CD14-positive monocyte (primary cell): Measurements from ENCODE around the gene VOPP1. TPM values are rescaled to one million over a fixed set of nuclear protein-coding genes. Genes with fewer than 3 reads are reported as not detected.

Experiments used
- DNase-seq, 3 donors: peaks; one replicate each; pipeline ENCODE4 v3.0.0-alpha.2; 2011 to 2022
- H2AFZ ChIP-seq: 2 replicates; pipeline ENCODE4 v1.6.0; 2012; ENCODE audit warnings: mild to moderate bottlenecking, low read depth, low read length, inconsistent platforms; ENCODE audit not compliant: insufficient read depth, poor library complexity, severe bottlenecking
- H3K27ac ChIP-seq, 2 donors: 1 replicate in 1 of 2; 2 replicates in 1 of 2; pipeline ENCODE4 v1.5.1; 2012 to 2013; ENCODE audit warnings: low read length in 2 of 2, control low read depth in 1 of 2, inconsistent platforms in 1 of 2, low read depth in 1 of 2, mild to moderate bottlenecking in 1 of 2
- H3K27me3 ChIP-seq, 2 donors: one replicate each; pipeline versions ENCODE4 v1.6.0 to v1.6.1; 2011 to 2013; ENCODE audit warnings: low read length in 2 of 2; ENCODE audit not compliant: control insufficient read depth in 2 of 2, insufficient read depth in 2 of 2
- H3K36me3 ChIP-seq, 2 donors: replicated peaks in 1 of 2; 1 replicate in 1 of 2; 2 replicates in 1 of 2; pipeline versions ENCODE4 v1.5.1 to v1.6.1; 2012 to 2013; ENCODE audit warnings: low read length in 2 of 2, control low read depth in 1 of 2, inconsistent platforms in 1 of 2, mild to moderate bottlenecking in 1 of 2; ENCODE audit not compliant: insufficient read depth in 2 of 2, control insufficient read depth in 1 of 2
- H3K4me1 ChIP-seq, 2 donors: 1 replicate in 1 of 2; 2 replicates in 1 of 2; pipeline versions ENCODE4 v1.5.1 to v1.6.1; 2012 to 2013; ENCODE audit warnings: low read length in 2 of 2, control low read depth in 1 of 2, inconsistent platforms in 1 of 2, mild to moderate bottlenecking in 1 of 2, moderate library complexity in 1 of 2; ENCODE audit not compliant: insufficient read depth in 2 of 2, control insufficient read depth in 1 of 2
- H3K4me2 ChIP-seq: replicated peaks from 2 replicates; pipeline ENCODE3; 2012; ENCODE audit warnings: low read length, moderate library complexity, mild to moderate bottlenecking; ENCODE audit not compliant: poor library complexity, severe bottlenecking; ENCODE audit errors: extremely low read depth
- H3K4me3 ChIP-seq, 3 experiments: fragments of 200-600 bp in 1 of 3; sonication (generic) in 1 of 3; replicated peaks in 1 of 3; 1 replicate in 2 of 3; 2 replicates in 1 of 3; pipeline ENCODE4 v1.5.1; 2011 to 2013; ENCODE audit warnings: low read length in 3 of 3, mild to moderate bottlenecking in 3 of 3, control low read depth in 2 of 3, low read depth in 2 of 3, inconsistent platforms in 1 of 3, moderate library complexity in 1 of 3
- H3K79me2 ChIP-seq: 2 replicates; pipeline ENCODE4 v1.6.0; 2012; ENCODE audit warnings: mild to moderate bottlenecking, control low read depth, inconsistent platforms, low read length, moderate library complexity; ENCODE audit not compliant: insufficient read depth
- H3K9ac ChIP-seq: 2 replicates; pipeline ENCODE4 v1.6.0; 2017; ENCODE audit warnings: low read length, mild to moderate bottlenecking; ENCODE audit not compliant: insufficient read depth, poor library complexity, severe bottlenecking
- H3K9me3 ChIP-seq, 2 donors: replicated peaks in 1 of 2; 1 replicate in 1 of 2; 2 replicates in 1 of 2; pipeline versions ENCODE4 v1.5.1 to v1.6.1; 2012 to 2013; ENCODE audit warnings: low read length in 2 of 2, control low read depth in 1 of 2; ENCODE audit not compliant: control insufficient read depth in 1 of 2, insufficient read depth in 1 of 2
- H4K20me1 ChIP-seq: 2 replicates; pipeline ENCODE4 v1.6.0; 2012; ENCODE audit warnings: mild to moderate bottlenecking, low read length, control low read depth, moderate library complexity; ENCODE audit not compliant: insufficient read depth
- H3K27ac Mint-ChIP-seq, 7 donors: one replicate each; pipeline ENCODE4 v1.8.0; 2020; ENCODE audit warnings: mild to moderate bottlenecking in 7 of 7, mixed read lengths in 7 of 7, moderate library complexity in 6 of 7, inconsistent platforms in 2 of 7
- H3K27me3 Mint-ChIP-seq, 3 donors: one replicate each; pipeline ENCODE4 v1.8.0; 2021 to 2022; ENCODE audit warnings: low read depth in 3 of 3, mild to moderate bottlenecking in 3 of 3, mixed read lengths in 3 of 3, moderate library complexity in 3 of 3, inconsistent platforms in 1 of 3
- H3K36me3 Mint-ChIP-seq, 2 donors: one replicate each; pipeline ENCODE4 v1.8.0; 2020; ENCODE audit warnings: mixed read lengths in 2 of 2, inconsistent platforms in 1 of 2, mild to moderate bottlenecking in 1 of 2
- H3K4me1 Mint-ChIP-seq: one replicate; pipeline ENCODE4 v1.8.0; 2020; ENCODE audit warnings: mild to moderate bottlenecking, mixed read lengths
- H3K4me3 Mint-ChIP-seq, 2 donors: one replicate each; pipeline ENCODE4 v1.8.0; 2020; ENCODE audit warnings: mild to moderate bottlenecking in 2 of 2, mixed read lengths in 2 of 2, moderate library complexity in 1 of 2
- H3K9me3 Mint-ChIP-seq, 7 donors: one replicate each; pipeline ENCODE4 v1.8.0; 2020 to 2022; ENCODE audit warnings: mixed read lengths in 7 of 7, mild to moderate bottlenecking in 6 of 7, moderate library complexity in 6 of 7, inconsistent platforms in 2 of 7
- WGBS: methylation state at CpG from one replicate; pipeline ENCODE4 v1.1.5; 2013; ENCODE audit warnings: missing lambda C conversion rate; ENCODE audit not compliant: insufficient coverage; 5-methylcytosine and 5-hydroxymethylcytosine counted together
- intact Hi-C, 2 donors: fragments of 100-400 bp; cut with micrococcal nuclease; formaldehyde crosslinking; loops; one replicate each; pipeline versions ENCODE4 v1.15.0 to v1.15.1; 2023
- polyA plus RNA-seq, 3 donors: library from polyadenylated mRNA; depleted of rRNA in 1 of 3; unstranded in 2 of 3; stranded (reverse) in 1 of 3; fragments of 300-500 nt in 2 of 3; fragments of >200 nt in 1 of 3; fragmentation: Illumina TruSeq in 2 of 3; gene quantifications; 1 replicate in 2 of 3; 2 replicates in 1 of 3; pipeline ENCODE4 v1.2.3, GENCODE V29; 2012 to 2021
- TF ChIP-seq, protein P1 (sequence below): fragments of 200-600 bp; IDR thresholded peaks from one replicate; pipeline ENCODE4 v1.8.0; 2022; ENCODE audit warnings: antibody characterized with exemption, mild to moderate bottlenecking

VOPP1 gene
- polyA plus RNA-seq, 3 donors: 16.7 to 22.1 (median 18.0) TPM

DNA sequence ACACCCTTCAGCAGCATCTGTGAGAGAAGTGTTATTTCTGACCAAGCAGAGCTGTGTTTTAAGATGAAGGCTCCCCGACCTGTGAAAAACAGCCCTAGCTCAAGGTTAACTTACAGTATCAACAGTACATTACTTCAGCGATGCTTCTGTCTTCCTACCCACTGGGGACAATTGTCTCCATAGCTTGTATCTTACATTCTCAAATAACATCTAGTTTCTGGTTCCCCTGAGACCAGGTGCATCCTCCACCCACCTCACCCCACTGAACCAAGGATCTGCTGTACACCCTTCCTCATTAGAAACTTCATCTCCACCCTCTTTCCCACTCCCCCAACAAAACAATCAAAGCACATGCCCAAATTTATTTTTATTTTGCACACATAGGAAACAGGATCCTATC lies 102.0 kb downstream of the VOPP1 start:
- Histone ChIP-seq H3K27ac (no peak overlapping the region), H3K27me3 (no peaks in the 10 kb centered on the region), H3K4me2 (no peak overlapping the region), H3K4me3 (no peak overlapping the region), H3K9ac (no peak overlapping the region), H4K20me1 (peaks cover 3% of the 10 kb centered on the region), H3K4me1 (no peaks in the 10 kb centered on the region), H2AFZ (no peak overlapping the region), H3K36me3 (peaks cover 4 to 28% of the 10 kb centered on the region in 2 donors), H3K9me3 (no peaks in the 10 kb centered on the region), H3K79me2 (no peaks in the 10 kb centered on the region)
- H3K27me3 Mint-ChIP-seq: no peaks in the 10 kb centered on the region
- intact Hi-C loops: no loop called here
- no peak overlapping the region for H3K4me3 Mint-ChIP-seq
- peak overlapping the region in 2 of 7 donors; percentile 42 to 50 for H3K27ac Mint-ChIP-seq
- peaks cover 38 to 49% of the 10 kb centered on the region in 2 donors for H3K36me3 Mint-ChIP-seq
- H3K4me1 Mint-ChIP-seq: no peaks in the 10 kb centered on the region
- WGBS: 100% methylated on average over 1 of the region's 2 CpGs
- H3K9me3 Mint-ChIP-seq: peaks cover 2 to 11% (median 2%) of the 10 kb centered on the region in 7 donors
- TF ChIP-seq, protein P1, sequence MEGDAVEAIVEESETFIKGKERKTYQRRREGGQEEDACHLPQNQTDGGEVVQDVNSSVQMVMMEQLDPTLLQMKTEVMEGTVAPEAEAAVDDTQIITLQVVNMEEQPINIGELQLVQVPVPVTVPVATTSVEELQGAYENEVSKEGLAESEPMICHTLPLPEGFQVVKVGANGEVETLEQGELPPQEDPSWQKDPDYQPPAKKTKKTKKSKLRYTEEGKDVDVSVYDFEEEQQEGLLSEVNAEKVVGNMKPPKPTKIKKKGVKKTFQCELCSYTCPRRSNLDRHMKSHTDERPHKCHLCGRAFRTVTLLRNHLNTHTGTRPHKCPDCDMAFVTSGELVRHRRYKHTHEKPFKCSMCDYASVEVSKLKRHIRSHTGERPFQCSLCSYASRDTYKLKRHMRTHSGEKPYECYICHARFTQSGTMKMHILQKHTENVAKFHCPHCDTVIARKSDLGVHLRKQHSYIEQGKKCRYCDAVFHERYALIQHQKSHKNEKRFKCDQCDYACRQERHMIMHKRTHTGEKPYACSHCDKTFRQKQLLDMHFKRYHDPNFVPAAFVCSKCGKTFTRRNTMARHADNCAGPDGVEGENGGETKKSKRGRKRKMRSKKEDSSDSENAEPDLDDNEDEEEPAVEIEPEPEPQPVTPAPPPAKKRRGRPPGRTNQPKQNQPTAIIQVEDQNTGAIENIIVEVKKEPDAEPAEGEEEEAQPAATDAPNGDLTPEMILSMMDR: no peak
- no peak for DNase-seq

DNA sequence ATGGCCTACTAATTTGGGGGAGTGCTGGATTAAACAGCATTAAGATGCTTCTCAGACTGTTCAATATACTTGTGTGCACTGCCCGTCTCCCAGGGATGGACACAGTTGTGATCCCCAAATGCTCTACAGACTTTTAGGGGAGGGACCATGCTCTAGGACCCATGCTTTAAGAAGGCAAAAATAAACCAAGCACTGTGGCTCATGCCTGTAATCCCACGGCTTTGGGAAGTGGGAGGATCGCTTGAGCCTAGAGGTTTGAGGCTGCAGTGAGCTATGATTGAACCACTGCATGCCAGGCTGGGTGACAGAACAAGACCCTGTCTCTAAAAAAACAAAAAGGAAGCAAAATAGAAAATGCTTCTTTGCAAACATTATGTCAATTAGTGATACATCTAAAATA lies 102.6 kb downstream of the VOPP1 start:
- no peak overlapping the region for H3K4me3 Mint-ChIP-seq
- peaks cover 40 to 53% of the 10 kb centered on the region in 2 donors for H3K36me3 Mint-ChIP-seq
- Histone ChIP-seq H3K9me3 (peaks cover 0 to under 1% of the 10 kb centered on the region in 2 donors), H2AFZ (no peak overlapping the region), H3K4me1 (no peaks in the 10 kb centered on the region), H3K79me2 (no peaks in the 10 kb centered on the region), H3K4me2 (no peak overlapping the region), H3K9ac (no peak overlapping the region), H4K20me1 (peaks cover 1% of the 10 kb centered on the region), H3K4me3 (no peak overlapping the region), H3K27me3 (no peaks in the 10 kb centered on the region), H3K27ac (no peak overlapping the region), H3K36me3 (peaks cover 4 to 30% of the 10 kb centered on the region in 2 donors)
- H3K4me1 Mint-ChIP-seq: no peaks in the 10 kb centered on the region
- peaks cover 2 to 16% (median 4%) of the 10 kb centered on the region in 7 donors for H3K9me3 Mint-ChIP-seq
- intact Hi-C loops: no loop called here
- no peaks in the 10 kb centered on the region for H3K27me3 Mint-ChIP-seq
- WGBS: 100% methylated on average over 2 of the region's 3 CpGs
- H3K27ac Mint-ChIP-seq: no peak overlapping the region
- no peak for DNase-seq
- TF ChIP-seq, protein P1: no peak
